K562 (cell line): ENCODE measurements around the gene TBXA2R. TPM values are rescaled to one million over a fixed set of nuclear protein-coding genes. Genes with fewer than 3 reads are reported as not detected.
A peak's percentile ranks its signal among the peaks of the same experiment; 100 is the strongest.

Source experiments
- ARID2 ChIP-seq: fragments of 450-650 bp; IDR thresholded peaks from 2 replicates; pipeline ENCODE4 v1.6.1; 2017; ENCODE audit warnings: antibody characterized with exemption, mild to moderate bottlenecking
- ARID4B ChIP-seq: sonication (generic); formaldehyde crosslinking; IDR thresholded peaks from 2 replicates; pipeline ENCODE4 v1.8.0; 2022; ENCODE audit warnings: mild to moderate bottlenecking, missing genetic modification reagents
- FOXA3 ChIP-seq, 2 experiments: fragments of 450-650 bp in 1 of 2; sonication (generic) in 1 of 2; formaldehyde crosslinking; IDR thresholded peaks in 1 of 2; conservative IDR thresholded peaks in 1 of 2; 2 replicates each; pipeline versions ENCODE4 v1.4.0 to v1.8.0; 2020 to 2022; ENCODE audit warnings: mild to moderate bottlenecking in 2 of 2, missing genetic modification reagents in 1 of 2
- KDM5B ChIP-seq: fragments of 200-600 bp; sonication (generic); IDR thresholded peaks from 2 replicates; pipeline ENCODE4 v1.6.1; 2012; ENCODE audit warnings: low read depth, mild to moderate bottlenecking, moderate library complexity, low read length, control low read depth, inconsistent platforms; ENCODE audit not compliant: insufficient replicate concordance
- LARP7 ChIP-seq: fragments of 450-650 bp; IDR thresholded peaks from 2 replicates; pipeline ENCODE4 v1.6.1; 2016
- MCM5 ChIP-seq: fragments of 450-650 bp; IDR thresholded peaks from 2 replicates; pipeline ENCODE4 v1.6.1; 2016; ENCODE audit warnings: low read depth
- MYNN ChIP-seq, 2 experiments: sonication (generic); formaldehyde crosslinking in 1 of 2; IDR thresholded peaks; 2 replicates each; pipeline versions ENCODE4 v1.5.0 to v1.6.1; 2016 to 2020; ENCODE audit warnings: antibody characterized with exemption in 1 of 2, missing genetic modification reagents in 1 of 2
- POLR2H ChIP-seq: IDR thresholded peaks from 2 replicates; pipeline ENCODE4 v1.6.1; 2016; ENCODE audit warnings: missing genetic modification characterization, low read depth, mild to moderate bottlenecking, control low read depth, missing compliant biosample characterization, moderate library complexity
- PREB ChIP-seq: sonication (generic); formaldehyde crosslinking; IDR thresholded peaks from 2 replicates; pipeline ENCODE4 v1.8.1; 2023; ENCODE audit warnings: mild to moderate bottlenecking, missing genetic modification reagents
- PTBP1 ChIP-seq: fragments of 200-400 bp; formaldehyde crosslinking; IDR thresholded peaks from 2 replicates; pipeline ENCODE4 v1.6.1; 2017; ENCODE audit warnings: low read depth, low read length
- RFX7 ChIP-seq: fragments of 250-450 bp; sonication (Bioruptor Pico); IDR thresholded peaks from 2 replicates; pipeline ENCODE4 v1.5.1; 2021; ENCODE audit warnings: mild to moderate bottlenecking
- RNF219 ChIP-seq: fragments of 250-450 bp; sonication (Bioruptor Pico); IDR thresholded peaks from 2 replicates; pipeline ENCODE4 v1.5.0; 2022; ENCODE audit warnings: mild to moderate bottlenecking
- SETDB1 ChIP-seq: IDR thresholded peaks from one replicate; pipeline ENCODE4 v1.6.1; 2012; ENCODE audit warnings: low read length, control low read depth, inconsistent platforms
- SNRNP70 ChIP-seq: fragments of 200-400 bp; formaldehyde crosslinking; optimal IDR thresholded peaks from 2 replicates; pipeline ENCODE3; 2017; ENCODE audit warnings: low read depth, low read length
- SP2 ChIP-seq: IDR thresholded peaks from 2 replicates; pipeline ENCODE4 v1.6.1; 2011; ENCODE audit warnings: mild to moderate bottlenecking, low read depth, low read length, moderate library complexity; ENCODE audit not compliant: poor library complexity, severe bottlenecking; ENCODE audit errors: extremely low read depth
- TFAM ChIP-seq: fragments of 250-450 bp; sonication (Bioruptor Pico); conservative IDR thresholded peaks from 2 replicates; pipeline ENCODE4 v1.5.0; 2021; ENCODE audit warnings: mild to moderate bottlenecking, moderate library complexity
- VEZF1 ChIP-seq: fragments of 200-800 bp; sonication (Bioruptor generic); IDR thresholded peaks from 2 replicates; pipeline ENCODE4 v1.6.1; 2017; ENCODE audit warnings: missing genetic modification characterization, missing compliant biosample characterization
- XRCC4 ChIP-seq: IDR thresholded peaks from one replicate; pipeline ENCODE4 v1.6.1; 2011; ENCODE audit not compliant: insufficient read depth, insufficient read length; ENCODE audit errors: extremely low read depth
- ZNF143 ChIP-seq: sonication (generic); formaldehyde crosslinking; IDR thresholded peaks from 2 replicates; pipeline ENCODE4 v1.9.0; 2022; ENCODE audit warnings: mild to moderate bottlenecking, missing genetic modification reagents
- polyA plus RNA-seq, 8 experiments: library from polyadenylated mRNA; depleted of rRNA in 4 of 8; stranded (reverse) in 5 of 8; unstranded in 3 of 8; fragments of >200 nt; fragmentation: Nextera tagmentation in 2 of 8; fragmentation: Illumina TruSeq in 1 of 8; extraction: Ambion mirVana in 2 of 8; extraction: Trizol in 1 of 8; gene quantifications; 2 replicates each; pipeline versions ENCODE4 v1.2.1 to v1.2.3, GENCODE V29; 2011 to 2014; ENCODE audit warnings: inconsistent platforms in 1 of 8, missing spikeins in 1 of 8
- total RNA-seq, 7 experiments: library from RNA; depleted of rRNA in 6 of 7; stranded (reverse); fragments of >200 nt in 6 of 7; fragmentation: Illumina TruSeq in 2 of 7; extraction: Trizol in 2 of 7; gene quantifications; 2 replicates each; pipeline versions ENCODE4 v1.2.1 to v1.2.3, GENCODE V29; 2011 to 2021; ENCODE audit warnings: low replicate concordance in 1 of 7

The TBXA2R gene
- total and polyA plus RNA-seq, 9 of the 15 experiments (the other 6 are each of a cell fraction or from before 2014, with no cell fraction given), result 1.5 to 24.0 (median 2.8) TPM

- peak; percentile 82 for TF ChIP-seq VEZF1 (CRISPR knock-in tag)
- TF ChIP-seq ARID2, result peak; percentile 89
- TF ChIP-seq RNF219 (CRISPR knock-in tag), result no peak
- TF ChIP-seq PTBP1, result no peak
- TF ChIP-seq XRCC4, result no peak
- TF ChIP-seq LARP7, result no peak
- no peak for TF ChIP-seq PREB (CRISPR knock-in tag)
- TF ChIP-seq ARID4B (CRISPR knock-in tag), result peak; percentile 63
- TF ChIP-seq POLR2H (tag), result no peak
- 0 out of 2 replicates have a peak, but pooled peaks have one; percentile 17 for TF ChIP-seq ZNF143 (CRISPR knock-in tag)
- TF ChIP-seq KDM5B, result no peak
- TF ChIP-seq TFAM (CRISPR knock-in tag), result no peak
- TF ChIP-seq MCM5, result no peak
- TF ChIP-seq SNRNP70, result no peak
- no peak for TF ChIP-seq RFX7 (CRISPR knock-in tag)
- TF ChIP-seq SP2, result no peak
- no peak for TF ChIP-seq SETDB1
- no peak for TF ChIP-seq FOXA3 (CRISPR knock-in tag; conservative IDR thresholded peaks at IDR 0.05 in 1 of 2, IDR thresholded peaks at IDR 0.05 in 1 of 2)
- TF ChIP-seq MYNN (IDR thresholded peaks at IDR 0.05), result no peak
- TF ChIP-seq MYNN (CRISPR knock-in tag; IDR thresholded peaks at IDR 0.05), result no peak
These were observed 11.6 kb upstream of the TBXA2R start (continued) for GRCh38 chr19:3618144-3618810.
